ENCODE data around the gene USH2A.

USH2A gene

GRCh38 chr1:215780139-215780538 lies 643.1 kb downstream of the USH2A start:
- no peak overlapping the region for H3K4me3 ChIP-seq (ENCODE audit: low read depth, low read length)
- no peak for DNase-seq (ENCODE audit: low read depth)

- no peak for DNase-seq (ENCODE audit: low read depth)
- H3K4me3 ChIP-seq (ENCODE audit: low read depth, low read length): no peak overlapping the region
Measured at GRCh38 chr1:215779729-215780128, 643.5 kb downstream of the USH2A start.

- no peak overlapping the region for H3K4me3 ChIP-seq (ENCODE audit: low read depth, low read length)
- DNase-seq (ENCODE audit: low read depth): peak; percentile 12
Measured at GRCh38 chr1:215777370-215777925, 645.8 kb downstream of the USH2A start.

GRCh38 chr1:215776336-215776735 lies 646.9 kb downstream of the USH2A start:
- DNase-seq (ENCODE audit: low read depth): no peak
- H3K4me3 ChIP-seq (ENCODE audit: low read depth, low read length): no peak overlapping the region

- no peak for DNase-seq (ENCODE audit: low read depth)
- no peak overlapping the region for H3K4me3 ChIP-seq (ENCODE audit: low read depth, low read length)
Measured at GRCh38 chr1:215772151-215772550, 651.1 kb downstream of the USH2A start.

GRCh38 chr1:215768303-215768702 lies 654.9 kb downstream of the USH2A start:
- no peak for DNase-seq (ENCODE audit: low read depth)
- H3K4me3 ChIP-seq (ENCODE audit: low read depth, low read length): no peak overlapping the region

GRCh38 chr1:215767761-215768160 lies 655.5 kb downstream of the USH2A start:
- DNase-seq (ENCODE audit: low read depth): no peak
- no peak overlapping the region for H3K4me3 ChIP-seq (ENCODE audit: low read depth, low read length)

GRCh38 chr1:215766521-215766920 lies 656.7 kb downstream of the USH2A start:
- no peak for DNase-seq (ENCODE audit: low read depth)
- no peak overlapping the region for H3K4me3 ChIP-seq (ENCODE audit: low read depth, low read length)

- DNase-seq (ENCODE audit: low read depth): no peak
- H3K4me3 ChIP-seq (ENCODE audit: low read depth, low read length): no peak overlapping the region
Measured at GRCh38 chr1:215765833-215766232, 657.4 kb downstream of the USH2A start.

- no peak overlapping the region for H3K4me3 ChIP-seq (ENCODE audit: low read depth, low read length)
- no peak for DNase-seq (ENCODE audit: low read depth)
Measured at GRCh38 chr1:215761446-215761845, 661.8 kb downstream of the USH2A start.

- DNase-seq (ENCODE audit: low read depth): no peak
- H3K4me3 ChIP-seq (ENCODE audit: low read depth, low read length): no peak overlapping the region
Measured at GRCh38 chr1:215754112-215754511, 669.1 kb downstream of the USH2A start.

- H3K4me3 ChIP-seq (ENCODE audit: low read depth, low read length): no peak overlapping the region
- DNase-seq (ENCODE audit: low read depth): peak; percentile 25
Measured at GRCh38 chr1:215749414-215749813, 673.8 kb downstream of the USH2A start.

- H3K4me3 ChIP-seq (ENCODE audit: low read depth, low read length): no peak overlapping the region
- no peak for DNase-seq (ENCODE audit: low read depth)
Measured at GRCh38 chr1:215748431-215748830, 674.8 kb downstream of the USH2A start.

GRCh38 chr1:215744419-215744818 lies 678.8 kb downstream of the USH2A start:
- H3K4me3 ChIP-seq (ENCODE audit: low read depth, low read length): no peak overlapping the region
- no peak for DNase-seq (ENCODE audit: low read depth)

- no peak overlapping the region for H3K4me3 ChIP-seq (ENCODE audit: low read depth, low read length)
- DNase-seq (ENCODE audit: low read depth): no peak
Measured at GRCh38 chr1:215739025-215739424, 684.2 kb downstream of the USH2A start.

- H3K4me3 ChIP-seq (ENCODE audit: low read depth, low read length): no peak overlapping the region
- DNase-seq (ENCODE audit: low read depth): no peak
Measured at GRCh38 chr1:215731699-215732098, 691.5 kb downstream of the USH2A start.

- DNase-seq (ENCODE audit: low read depth): no peak
- H3K4me3 ChIP-seq (ENCODE audit: low read depth, low read length): no peak overlapping the region
Measured at GRCh38 chr1:215730600-215730999, 692.6 kb downstream of the USH2A start.

GRCh38 chr1:215728169-215728568 lies 695.1 kb downstream of the USH2A start:
- no peak for DNase-seq (ENCODE audit: low read depth)
- no peak overlapping the region for H3K4me3 ChIP-seq (ENCODE audit: low read depth, low read length)

GRCh38 chr1:215720126-215720525 lies 703.1 kb downstream of the USH2A start:
- peak; percentile 43 for DNase-seq (ENCODE audit: low read depth)
- no peak overlapping the region for H3K4me3 ChIP-seq (ENCODE audit: low read depth, low read length)

GRCh38 chr1:215719552-215719951 lies 703.7 kb downstream of the USH2A start:
- DNase-seq (ENCODE audit: low read depth): peak; percentile 21
- no peak overlapping the region for H3K4me3 ChIP-seq (ENCODE audit: low read depth, low read length)

GRCh38 chr1:215718575-215719287 lies 704.5 kb downstream of the USH2A start:
- H3K4me3 ChIP-seq (ENCODE audit: low read depth, low read length): no peak overlapping the region
- DNase-seq (ENCODE audit: low read depth): no peak

Measured in skeletal muscle cell (primary cell).